A549 (cell line): ENCODE results near the gene ACSM6. TPM values are rescaled to one million over a fixed set of nuclear protein-coding genes. Genes with fewer than 3 reads are reported as not detected.

Source experiments
- ATAC-seq, 2 experiments: fragments of 200-7000 bp in 1 of 2; fragments of >200 bp in 1 of 2; cut with Nextera tagmentation in 1 of 2; cut with Tn5 transposase in 1 of 2; 3 replicates each; pipeline versions ENCODE4 v1.8.0 to v1.9.1; 2018 to 2020; ENCODE audit warnings: mild to moderate bottlenecking in 1 of 2, moderate library complexity in 1 of 2
- CTCF ChIA-PET: fragments of 300-600 bp; sonication (Branson Sonifier 250); formaldehyde crosslinking; extraction: SDS; loops from one replicate; lab custom pipeline; 2021; ENCODE audit warnings: antibody characterized with exemption, inconsistent platforms; lab: Yijun Ruan, JAX
- POLR2A ChIA-PET: fragments of 350-600 bp; formaldehyde crosslinking; extraction: SDS; loops from one replicate; lab custom pipeline; 2021; ENCODE audit warnings: antibody characterized with exemption, inconsistent platforms; lab: Yijun Ruan, JAX
- DNase-seq, 2 experiments: peaks; one replicate each; pipeline versions ENCODE4 v3.0.0 to v3.0.0-alpha.2; 2011 to 2016; ENCODE audit warnings: low read depth in 1 of 2, low spot score in 1 of 2
- FAIRE-seq: peaks from 2 replicates; lab custom pipeline; 2011; peaks lifted over from hg19 to GRCh38; lab: Jason Lieb, UNC
- H3K27ac ChIP-seq, 2 experiments: fragments of >200 bp; sonication (Bioruptor Twin); formaldehyde crosslinking; 3 replicates each; pipeline ENCODE4 v1.5.1; 2016 to 2017
- H3K4me1 ChIP-seq: fragments of >200 bp; sonication (Bioruptor Twin); formaldehyde crosslinking; 3 replicates; pipeline ENCODE4 v1.6.1; 2016
- H3K4me2 ChIP-seq: fragments of >200 bp; sonication (Bioruptor Twin); formaldehyde crosslinking; 3 replicates; pipeline ENCODE4 v1.6.1; 2016
- H3K4me3 ChIP-seq: fragments of >200 bp; sonication (Bioruptor Twin); formaldehyde crosslinking; 3 replicates; pipeline ENCODE4 v1.5.1; 2016
- H3K9me3 ChIP-seq: fragments of >200 bp; sonication (Bioruptor Twin); formaldehyde crosslinking; 3 replicates; pipeline ENCODE4 v1.6.1; 2016
- CBX2 ChIP-seq: fragments of 200-600 bp; sonication (generic); IDR thresholded peaks from 2 replicates; pipeline ENCODE4 v1.6.1; 2016; ENCODE audit warnings: low read depth, mild to moderate bottlenecking, borderline replicate concordance
- CHD2 ChIP-seq: fragments of 150-350 bp; IDR thresholded peaks from 2 replicates; pipeline ENCODE4 v1.6.1; 2014; ENCODE audit warnings: low read length; ENCODE audit not compliant: partially characterized antibody
- CTCF ChIP-seq: fragments of >200 bp; sonication (Bioruptor Twin); formaldehyde crosslinking; IDR thresholded peaks from 3 replicates; pipeline ENCODE4 v1.5.1; 2016
- FOSL2 ChIP-seq, 2 experiments: fragments of 450-650 bp in 1 of 2; fragments of >200 bp in 1 of 2; sonication (Bioruptor Twin) in 1 of 2; formaldehyde crosslinking; IDR thresholded peaks; 2 replicates each; pipeline versions ENCODE4 v1.5.0 to v1.6.1; 2016 to 2020; ENCODE audit warnings: mild to moderate bottlenecking in 1 of 2, moderate library complexity in 1 of 2
- JUN ChIP-seq, 2 experiments: fragments of >200 bp; sonication (Bioruptor Twin); formaldehyde crosslinking; IDR thresholded peaks; 2 replicates in 1 of 2; 3 replicates in 1 of 2; pipeline ENCODE4 v1.6.1; 2016 to 2017
- NPAS2 ChIP-seq: fragments of 250-450 bp; sonication (Bioruptor Pico); IDR thresholded peaks from 2 replicates; pipeline ENCODE4 v1.8.0; 2022; ENCODE audit warnings: mild to moderate bottlenecking, moderate library complexity, borderline replicate concordance
- PBX3 ChIP-seq: IDR thresholded peaks from 2 replicates; pipeline ENCODE4 v1.6.1; 2012
- PHF8 ChIP-seq: fragments of 200-600 bp; sonication (generic); IDR thresholded peaks from 2 replicates; pipeline ENCODE4 v1.6.1; 2016; ENCODE audit warnings: low read depth, mild to moderate bottlenecking, antibody characterized with exemption, moderate library complexity, borderline replicate concordance
- POLR2AphosphoS2 ChIP-seq: conservative IDR thresholded peaks from 2 replicates; pipeline ENCODE4 v1.6.1; 2012; ENCODE audit warnings: low read length, improper control_type of control experiment, inconsistent platforms
- RAD21 ChIP-seq, 2 experiments: fragments of >200 bp in 1 of 2; sonication (Bioruptor Twin) in 1 of 2; formaldehyde crosslinking in 1 of 2; IDR thresholded peaks in 1 of 2; conservative IDR thresholded peaks in 1 of 2; 2 replicates in 1 of 2; 3 replicates in 1 of 2; pipeline ENCODE4 v1.6.1; 2012 to 2018; ENCODE audit warnings: inconsistent platforms in 1 of 2
- RARB ChIP-seq: fragments of 250-450 bp; sonication (Bioruptor Pico); IDR thresholded peaks from 2 replicates; pipeline ENCODE4 v1.8.0; 2021; ENCODE audit warnings: mild to moderate bottlenecking, moderate library complexity
- SMC3 ChIP-seq: fragments of >200 bp; sonication (Bioruptor Twin); formaldehyde crosslinking; IDR thresholded peaks from 3 replicates; pipeline ENCODE4 v1.6.1; 2018; ENCODE audit warnings: inconsistent platforms
- TP53 ChIP-seq: fragments of 250-450 bp; sonication (Bioruptor Pico); IDR thresholded peaks from 2 replicates; pipeline ENCODE4 v1.5.0; 2021; ENCODE audit warnings: mild to moderate bottlenecking, moderate library complexity
- ZFP36 ChIP-seq: fragments of 450-650 bp; IDR thresholded peaks from 2 replicates; pipeline ENCODE4 v1.6.1; 2014; ENCODE audit warnings: borderline replicate concordance; ENCODE audit not compliant: partially characterized antibody
- ZNF302 ChIP-seq: fragments of 250-450 bp; sonication (Bioruptor Pico); IDR thresholded peaks from 2 replicates; pipeline ENCODE4 v1.9.0; 2021; ENCODE audit warnings: inconsistent platforms, mild to moderate bottlenecking, moderate library complexity
- ZSCAN20 ChIP-seq: fragments of 250-450 bp; sonication (Bioruptor Pico); IDR thresholded peaks from 2 replicates; pipeline ENCODE4 v1.8.0; 2022; ENCODE audit warnings: mild to moderate bottlenecking, moderate library complexity
- WGBS: methylation state at CpG from one replicate; pipeline ENCODE4 v1.1.6; 2017; ENCODE audit errors: missing lambda C conversion rate; 5-methylcytosine and 5-hydroxymethylcytosine counted together
- polyA plus RNA-seq, 4 experiments: library from polyadenylated mRNA; depleted of rRNA in 3 of 4; stranded (reverse); fragments of >200 nt; fragmentation: RNase III in 1 of 4; extraction: RNeasy Plus Mini Kit Qiagen cat#74134 plus additional on column Dnase treatment in 1 of 4; gene quantifications; 2 replicates in 3 of 4; 3 replicates in 1 of 4; pipeline ENCODE4 v1.2.3, GENCODE V29; 2011 to 2017
- TF ChIP-seq, protein P1 (sequence below): fragments of 250-450 bp; sonication (Bioruptor Pico); IDR thresholded peaks from 2 replicates; pipeline ENCODE4 v1.5.0; 2021; ENCODE audit warnings: mild to moderate bottlenecking, moderate library complexity, borderline replicate concordance

ACSM6 gene
- polyA plus RNA-seq, 2 of the 4 experiments (the other 2 are of a cell fraction), result not detected

GRCh38 chr10:95208702-95209391 lies 14.8 kb downstream of the ACSM6 start:
- peaks cover 21% of the 10 kb centered on the region for H3K4me1 ChIP-seq
- peak overlapping the region; percentile 61 to 84 for H3K27ac ChIP-seq
- POLR2A ChIA-PET, result no interaction called here
- no peak overlapping the region for H3K4me3 ChIP-seq
- no peak for FAIRE-seq
- CTCF ChIA-PET, result interaction anchor here (0.7 to 3.4 kb wide), 11 partner anchors 13 to 580 kb away, joined by 3 to 64 read pairs (median 4); no protein-coding TSS in a partner anchor
- no peaks in the 10 kb centered on the region for H3K9me3 ChIP-seq
- DNase-seq, result peak in 1 of 2 experiments; percentile 37
- peak overlapping the region; percentile 53 for H3K4me2 ChIP-seq
- 53% methylated on average over 8 of the region's 8 CpGs for WGBS
- ATAC-seq, result peak in 1 of 2 experiments; percentile 76; a peak in 4 of 6 replicates
- TF ChIP-seq PHF8, result no peak
- TF ChIP-seq CHD2, result no peak
- no peak for TF ChIP-seq POLR2AphosphoS2
- no peak for TF ChIP-seq NPAS2 (CRISPR knock-in tag)
- no peak for TF ChIP-seq ZNF302 (CRISPR knock-in tag)
- TF ChIP-seq RAD21 (conservative IDR thresholded peaks at IDR 0.05 in 1 of 2, IDR thresholded peaks at IDR 0.05 in 1 of 2), result peak; percentile 70 to 74
- no peak for TF ChIP-seq RARB (CRISPR knock-in tag)
- TF ChIP-seq, protein P1, sequence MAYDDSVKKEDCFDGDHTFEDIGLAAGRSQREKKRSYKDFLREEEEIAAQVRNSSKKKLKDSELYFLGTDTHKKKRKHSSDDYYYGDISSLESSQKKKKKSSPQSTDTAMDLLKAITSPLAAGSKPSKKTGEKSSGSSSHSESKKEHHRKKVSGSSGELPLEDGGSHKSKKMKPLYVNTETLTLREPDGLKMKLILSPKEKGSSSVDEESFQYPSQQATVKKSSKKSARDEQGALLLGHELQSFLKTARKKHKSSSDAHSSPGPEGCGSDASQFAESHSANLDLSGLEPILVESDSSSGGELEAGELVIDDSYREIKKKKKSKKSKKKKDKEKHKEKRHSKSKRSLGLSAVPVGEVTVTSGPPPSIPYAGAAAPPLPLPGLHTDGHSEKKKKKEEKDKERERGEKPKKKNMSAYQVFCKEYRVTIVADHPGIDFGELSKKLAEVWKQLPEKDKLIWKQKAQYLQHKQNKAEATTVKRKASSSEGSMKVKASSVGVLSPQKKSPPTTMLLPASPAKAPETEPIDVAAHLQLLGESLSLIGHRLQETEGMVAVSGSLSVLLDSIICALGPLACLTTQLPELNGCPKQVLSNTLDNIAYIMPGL (CRISPR knock-in tag), result no peak
- no peak for TF ChIP-seq CBX2
- TF ChIP-seq CTCF, result peak; percentile 79
- TF ChIP-seq PBX3, result no peak
- TF ChIP-seq ZSCAN20 (CRISPR knock-in tag), result no peak
- TF ChIP-seq ZFP36, result no peak
- no peak for TF ChIP-seq TP53
- TF ChIP-seq SMC3, result peak; percentile 72

- DNase-seq (no peak), ATAC-seq (0 out of 6 replicates have a peak, but pooled peaks of 1 of the 2 experiments have one; percentile 15), FAIRE-seq (no peak)
- peak overlapping the region; percentile 61 to 84; a peak in 5 of 6 replicates for H3K27ac ChIP-seq
- WGBS, result 90% methylated on average over 6 of the region's 6 CpGs
- POLR2A ChIA-PET, result no interaction called here
- no peaks in the 10 kb centered on the region for H3K9me3 ChIP-seq
- CTCF ChIA-PET, result interaction anchor here (0.7 to 3.4 kb wide), 15 partner anchors 8 to 581 kb away, joined by 3 to 64 read pairs (median 4); no protein-coding TSS in a partner anchor
- H3K4me2 ChIP-seq, result no peak overlapping the region
- TF ChIP-seq JUN (IDR thresholded peaks at IDR 0.05) (no peak), FOSL2 (IDR thresholded peaks at IDR 0.05) (no peak), FOSL2 (CRISPR knock-in tag; IDR thresholded peaks at IDR 0.05) (peak; percentile 18; the same call in 1 of the 2 replicates)
- peaks cover 29% of the 10 kb centered on the region for H3K4me1 ChIP-seq
- H3K4me3 ChIP-seq, result no peak overlapping the region
Measured at GRCh38 chr10:95209509-95210127, 15.6 kb downstream of the ACSM6 start.
